GM12878 (cell line): ENCODE measurements around the gene GCC1. TPM values are rescaled to one million over a fixed set of nuclear protein-coding genes. Genes with fewer than 3 reads are reported as not detected.

Source experiments
- ATAC-seq: fragments of 200-7000 bp; cut with Tn5 transposase; 3 replicates; pipeline ENCODE4 v1.9.1; 2020; ENCODE audit warnings: mild to moderate bottlenecking, moderate library complexity
- Bru-seq: library from RNA; stranded (reverse); fragments of 400-500 nt; gene quantifications from one replicate; lab custom pipeline; 2021; lab: Mats Ljungman, UMichigan
- BruChase-seq, 2 experiments: library from RNA; stranded (reverse); fragments of 400-500 nt; gene quantifications; one replicate each; lab custom pipeline; 2021; lab: Mats Ljungman, UMichigan
- BruUV-seq: library from RNA; stranded (reverse); fragments of 400-500 nt; replicated peaks from 2 replicates; lab custom pipeline; 2021; lab: Mats Ljungman, UMichigan
- CTCF ChIA-PET: fragments of 300-600 bp; sonication (Branson Sonifier 250); formaldehyde crosslinking; extraction: SDS; loops from one replicate; lab custom pipeline; 2021; ENCODE audit warnings: inconsistent platforms; lab: Yijun Ruan, JAX
- POLR2A ChIA-PET: fragments of 350-600 bp; formaldehyde crosslinking; extraction: SDS; loops from one replicate; lab custom pipeline; 2021; ENCODE audit warnings: inconsistent platforms; lab: Charles Lee
- RAD21 ChIA-PET: fragments of 300-600 bp; sonication (Branson Sonifier 250); formaldehyde crosslinking; loops from one replicate; lab custom pipeline; 2023; ENCODE audit warnings: antibody characterized with exemption; ENCODE audit not compliant: unreplicated experiment; lab: Charles Lee
- SMC1A ChIA-PET: fragments of 300-600 bp; sonication (Branson Sonifier 250); formaldehyde crosslinking; loops from one replicate; lab custom pipeline; 2023; ENCODE audit not compliant: unreplicated experiment, uncharacterized antibody; lab: Charles Lee
- DNase-seq: peaks from one replicate; pipeline ENCODE4 v3.0.0-alpha.2; 2011; ENCODE audit warnings: low read depth, low spot score
- FAIRE-seq: peaks from 3 replicates; lab custom pipeline; 2011; peaks lifted over from hg19 to GRCh38; lab: Jason Lieb, UNC
- H2AFZ ChIP-seq: 2 replicates; pipeline ENCODE4 v1.6.0; 2011; ENCODE audit warnings: low read depth, low read length, control low read depth; ENCODE audit not compliant: control insufficient read depth
- H3K27ac ChIP-seq: 2 replicates; pipeline ENCODE4 v1.5.1; 2011; ENCODE audit warnings: control low read depth; ENCODE audit not compliant: control insufficient read depth, insufficient read depth
- H3K27me3 ChIP-seq, 2 experiments: replicated peaks in 1 of 2; 2 replicates each; pipeline versions ENCODE4 v1.6.0 to v1.6.1; 2011; ENCODE audit warnings: low read length in 1 of 2; ENCODE audit not compliant: control insufficient read depth in 2 of 2, insufficient read depth in 2 of 2
- H3K36me3 ChIP-seq, 2 experiments: 2 replicates each; pipeline ENCODE4 v1.5.1; 2011; ENCODE audit warnings: low read length in 1 of 2; ENCODE audit not compliant: control insufficient read depth in 2 of 2, insufficient read depth in 2 of 2
- H3K4me1 ChIP-seq: 2 replicates; pipeline ENCODE4 v1.6.1; 2011; ENCODE audit warnings: mild to moderate bottlenecking, low read length, moderate library complexity, mixed read lengths; ENCODE audit not compliant: control insufficient read depth, insufficient read depth
- H3K4me2 ChIP-seq: 2 replicates; pipeline ENCODE4 v1.6.0; 2011; ENCODE audit warnings: control low read depth; ENCODE audit not compliant: control insufficient read depth, insufficient read depth
- H3K4me3 ChIP-seq: fragments of 200-600 bp; sonication (generic); 2 replicates; pipeline ENCODE4 v1.5.1; 2016
- H3K79me2 ChIP-seq: 2 replicates; pipeline ENCODE4 v1.6.0; 2011; ENCODE audit warnings: low read length; ENCODE audit not compliant: control insufficient read depth, insufficient read depth
- H3K9ac ChIP-seq: 2 replicates; pipeline ENCODE4 v1.8.0; 2011; ENCODE audit warnings: low read length, control low read depth, mixed read lengths; ENCODE audit not compliant: control insufficient read depth, insufficient read depth
- H3K9me3 ChIP-seq: replicated peaks from 3 replicates; pipeline ENCODE4 v1.5.1; 2011; ENCODE audit warnings: mild to moderate bottlenecking, low read length; ENCODE audit not compliant: control insufficient read depth, insufficient read depth
- H4K20me1 ChIP-seq: 2 replicates; pipeline ENCODE4 v1.6.0; 2011; ENCODE audit not compliant: control insufficient read depth, insufficient read depth
- ATF7 ChIP-seq: fragments of 450-650 bp; IDR thresholded peaks from 2 replicates; pipeline ENCODE4 v1.6.1; 2016; ENCODE audit warnings: low read depth, mild to moderate bottlenecking
- E4F1 ChIP-seq: fragments of 450-650 bp; IDR thresholded peaks from 2 replicates; pipeline ENCODE4 v1.6.1; 2018; ENCODE audit warnings: borderline replicate concordance, mild to moderate bottlenecking; ENCODE audit not compliant: partially characterized antibody
- HDAC6 ChIP-seq: fragments of 200-600 bp; sonication (generic); IDR thresholded peaks from one replicate; pipeline ENCODE4 v1.8.0; 2017; ENCODE audit warnings: antibody characterized with exemption; ENCODE audit not compliant: unreplicated experiment
- HDGF ChIP-seq: fragments of 450-650 bp; IDR thresholded peaks from 2 replicates; pipeline ENCODE4 v1.6.1; 2016; ENCODE audit warnings: antibody characterized with exemption
- LARP7 ChIP-seq: fragments of 450-650 bp; IDR thresholded peaks from 2 replicates; pipeline ENCODE4 v1.6.1; 2017; ENCODE audit warnings: mild to moderate bottlenecking
- POLR2AphosphoS5 ChIP-seq: IDR thresholded peaks from 2 replicates; pipeline ENCODE4 v1.6.1; 2011; ENCODE audit warnings: mild to moderate bottlenecking, low read length, inconsistent platforms
- RFX5 ChIP-seq: IDR thresholded peaks from 2 replicates; pipeline ENCODE4 v1.6.1; 2011; ENCODE audit warnings: low read depth, low read length, improper control_type of control experiment
- SMAD5 ChIP-seq: IDR thresholded peaks from 2 replicates; pipeline ENCODE4 v1.6.1; 2016; ENCODE audit warnings: antibody characterized with exemption, low read depth
- ZNF207 ChIP-seq: fragments of 450-650 bp; IDR thresholded peaks from 2 replicates; pipeline ENCODE4 v1.6.1; 2014; ENCODE audit warnings: antibody characterized with exemption, mild to moderate bottlenecking, borderline replicate concordance
- WGBS: methylation state at CpG from one replicate; pipeline ENCODE4 v1.1.6; 2016; ENCODE audit warnings: low lambda C conversion rate; ENCODE audit not compliant: insufficient replicate concordance, insufficient coverage; ENCODE audit errors: missing lambda C conversion rate; 5-methylcytosine and 5-hydroxymethylcytosine counted together
- in situ Hi-C: fragments of 300-500 bp; cut with MboI; formaldehyde crosslinking; loops from 9 replicates; pipeline ENCODE4 v1.14.3; 2018; ENCODE audit warnings: mixed read lengths
- intact Hi-C: fragments of 100-400 bp; cut with micrococcal nuclease; formaldehyde crosslinking; loops from one replicate; pipeline ENCODE4 v1.14.2; 2022; ENCODE audit not compliant: unreplicated experiment
- long read RNA-seq, 2 experiments: library from polyadenylated mRNA; unstranded; transcript quantifications; one replicate each; pipeline ENCODE4 v2.0.0, GENCODE V29; 2019 to 2020
- polyA minus RNA-seq, 3 experiments: library from RNA; depleted of rRNA, polyadenylated mRNA; stranded (reverse); fragments of >200 nt; gene quantifications; 2 replicates each; pipeline ENCODE4 v1.2.3, GENCODE V29; 2011
- polyA plus RNA-seq, 11 experiments: library from polyadenylated mRNA; depleted of rRNA in 4 of 11; unstranded in 6 of 11; stranded (reverse) in 5 of 11; fragments of >200 nt; fragmentation: Nextera tagmentation in 4 of 11; fragmentation: Illumina TruSeq in 1 of 11; extraction: Ambion mirVana in 4 of 11; extraction: Trizol in 1 of 11; gene quantifications; 1 replicate in 1 of 11; 2 replicates in 10 of 11; pipeline versions ENCODE4 v1.2.1 to v1.2.3, GENCODE V29; 2011 to 2016; ENCODE audit warnings: inconsistent platforms in 2 of 11, missing spikeins in 2 of 11, low read depth in 1 of 11
- total RNA-seq, 4 experiments: library from RNA; depleted of rRNA in 3 of 4; stranded (reverse); fragments of >200 nt in 3 of 4; fragmentation: Illumina TruSeq in 1 of 4; extraction: Trizol in 1 of 4; gene quantifications; 2 replicates each; pipeline versions ENCODE4 v1.2.1 to v1.2.3, GENCODE V29; 2013 to 2021
- TF ChIP-seq, protein P1 (sequence below): IDR thresholded peaks from 2 replicates; pipeline ENCODE4 v1.6.1; 2012; ENCODE audit warnings: improper control_type of control experiment, low read depth, low read length; ENCODE audit not compliant: insufficient replicate concordance

GCC1 gene
- total RNA-seq (2013; cell fraction: nucleolus; rRNA removed): 11.1 and 11.6 TPM in 2 replicates
- total RNA-seq (2014; rRNA removed) (11.3 and 11.9 TPM in 2 replicates), total RNA-seq (2014; rRNA removed; fragmentation: Illumina TruSeq; extraction: Trizol) (9.2 and 9.6 TPM in 2 replicates), total RNA-seq (2021) (14.7 and 14.9 TPM in 2 replicates), polyA plus RNA-seq (2011; rRNA removed) (7.1 and 7.5 TPM in 2 replicates), polyA plus RNA-seq (2014; fragmentation: Illumina TruSeq; extraction: Trizol) (7.0 and 8.0 TPM in 2 replicates), polyA plus RNA-seq (2014; fragmentation: Nextera tagmentation; extraction: Ambion mirVana) (1 to 10 TPM; 1.8 to 2.7 TPM), polyA plus RNA-seq (2014; rRNA removed) (8.4 and 8.7 TPM in 2 replicates), polyA plus RNA-seq (2016; fragmentation: Nextera tagmentation; extraction: Ambion mirVana) (10 to 100 TPM; 13.5 to 17.2 TPM), polyA minus RNA-seq (2011; rRNA and poly(A)+ RNA removed) (13.8 and 17.7 TPM in 2 replicates), Bru-seq, nascent RNA (percentile 92 among the genes with signal in this experiment), BruChase-seq, experiment 1, labeled RNA remaining after a 6-hour chase (percentile 77 among the genes with signal in this experiment), BruChase-seq, experiment 2, labeled RNA remaining after a 2-hour chase (percentile 96 among the genes with signal in this experiment)
- 7.8 TPM for polyA plus RNA-seq (2011; ENCODE audit: low read depth)
- 7.2 and 7.8 TPM in 2 replicates for polyA plus RNA-seq (2011; cell fraction: cytosol; rRNA removed)
- 6.7 and 7.6 TPM in 2 replicates for polyA plus RNA-seq (2011; cell fraction: nucleus; rRNA removed)
- 8.6 and 9.8 TPM in 2 replicates for polyA plus RNA-seq (2012)
- polyA minus RNA-seq (2011; cell fraction: cytosol; rRNA and poly(A)+ RNA removed): 6.0 TPM in 2 replicates
- polyA minus RNA-seq (2011; cell fraction: nucleus; rRNA and poly(A)+ RNA removed): 13.1 and 17.5 TPM in 2 replicates
- long read RNA-seq, experiment 1, full-length matches to known transcripts: 9 of 9 reads
- long read RNA-seq, experiment 1, partial matches to known transcripts: 0 of 9 reads
- long read RNA-seq, experiment 1, other reads (novel, unspliced or antisense): 0 of 9 reads
- long read RNA-seq, experiment 2, full-length matches to known transcripts: 5 of 9 reads
- long read RNA-seq, experiment 2, partial matches to known transcripts: 0 of 9 reads
- long read RNA-seq, experiment 2, other reads (novel, unspliced or antisense): 4 of 9 reads

- peaks cover 3 to 5% of the 10 kb centered on the region in 2 experiments; a peak in 3 of 4 replicates for H3K36me3 ChIP-seq
- peak within 1 kb of the TSS; percentile 99 for H3K4me2 ChIP-seq
- ATAC-seq (peak; percentile 84), DNase-seq (peak; percentile 52), FAIRE-seq (peak; percentile 86)
- peaks cover 30% of the 10 kb centered on the region for H3K79me2 ChIP-seq
- intact Hi-C loops (no loop called here), in situ Hi-C loops (no loop called here)
- H3K9me3 ChIP-seq: no peaks in the 10 kb centered on the region
- H3K27me3 ChIP-seq: no peaks in the 10 kb centered on the region
- H2AFZ ChIP-seq: peak within 1 kb of the TSS; percentile 94
- ChIA-PET CTCF (interaction anchor here (0.6 to 4.2 kb wide), 3 partner anchors 9 to 1323 kb away, joined by 4 to 17 read pairs (median 4); partner anchors contain the start of gene FSCN3), POLR2A (interaction anchor here (0.6 to 2.5 kb wide), 5 partner anchors 32 to 520 kb away, joined by 3 to 6 read pairs (median 5); no protein-coding TSS in a partner anchor), RAD21 (interaction anchor here (2.0 to 2.5 kb wide), 2 partner anchors 35 to 66 kb away, joined by 5 read pairs; no protein-coding TSS in a partner anchor), SMC1A (no interaction called here)
- H3K27ac ChIP-seq: peak within 1 kb of the TSS; percentile 74
- no peaks in the 10 kb centered on the region for H4K20me1 ChIP-seq
- TSS peak; percentile 69 for BruUV-seq
- 4% methylated on average over 78 of the region's 78 CpGs for WGBS
- peak within 1 kb of the TSS; percentile 91 for H3K9ac ChIP-seq
- peaks cover 15% of the 10 kb centered on the region for H3K4me1 ChIP-seq
- H3K4me3 ChIP-seq: peak within 1 kb of the TSS; percentile 97
- peak; percentile 90 for TF ChIP-seq POLR2AphosphoS5
- TF ChIP-seq RFX5: 0 out of 2 replicates have a peak, but pooled peaks have one; percentile 45
- peak; percentile 88 for TF ChIP-seq LARP7
- peak; percentile 83 for TF ChIP-seq HDGF
- TF ChIP-seq SMAD5: peak; percentile 57; the same call in 1 of the 2 replicates
- no peak for TF ChIP-seq ZNF207
- peak; percentile 94 for TF ChIP-seq ATF7
- TF ChIP-seq HDAC6: peak; percentile 78
- TF ChIP-seq, protein P1, sequence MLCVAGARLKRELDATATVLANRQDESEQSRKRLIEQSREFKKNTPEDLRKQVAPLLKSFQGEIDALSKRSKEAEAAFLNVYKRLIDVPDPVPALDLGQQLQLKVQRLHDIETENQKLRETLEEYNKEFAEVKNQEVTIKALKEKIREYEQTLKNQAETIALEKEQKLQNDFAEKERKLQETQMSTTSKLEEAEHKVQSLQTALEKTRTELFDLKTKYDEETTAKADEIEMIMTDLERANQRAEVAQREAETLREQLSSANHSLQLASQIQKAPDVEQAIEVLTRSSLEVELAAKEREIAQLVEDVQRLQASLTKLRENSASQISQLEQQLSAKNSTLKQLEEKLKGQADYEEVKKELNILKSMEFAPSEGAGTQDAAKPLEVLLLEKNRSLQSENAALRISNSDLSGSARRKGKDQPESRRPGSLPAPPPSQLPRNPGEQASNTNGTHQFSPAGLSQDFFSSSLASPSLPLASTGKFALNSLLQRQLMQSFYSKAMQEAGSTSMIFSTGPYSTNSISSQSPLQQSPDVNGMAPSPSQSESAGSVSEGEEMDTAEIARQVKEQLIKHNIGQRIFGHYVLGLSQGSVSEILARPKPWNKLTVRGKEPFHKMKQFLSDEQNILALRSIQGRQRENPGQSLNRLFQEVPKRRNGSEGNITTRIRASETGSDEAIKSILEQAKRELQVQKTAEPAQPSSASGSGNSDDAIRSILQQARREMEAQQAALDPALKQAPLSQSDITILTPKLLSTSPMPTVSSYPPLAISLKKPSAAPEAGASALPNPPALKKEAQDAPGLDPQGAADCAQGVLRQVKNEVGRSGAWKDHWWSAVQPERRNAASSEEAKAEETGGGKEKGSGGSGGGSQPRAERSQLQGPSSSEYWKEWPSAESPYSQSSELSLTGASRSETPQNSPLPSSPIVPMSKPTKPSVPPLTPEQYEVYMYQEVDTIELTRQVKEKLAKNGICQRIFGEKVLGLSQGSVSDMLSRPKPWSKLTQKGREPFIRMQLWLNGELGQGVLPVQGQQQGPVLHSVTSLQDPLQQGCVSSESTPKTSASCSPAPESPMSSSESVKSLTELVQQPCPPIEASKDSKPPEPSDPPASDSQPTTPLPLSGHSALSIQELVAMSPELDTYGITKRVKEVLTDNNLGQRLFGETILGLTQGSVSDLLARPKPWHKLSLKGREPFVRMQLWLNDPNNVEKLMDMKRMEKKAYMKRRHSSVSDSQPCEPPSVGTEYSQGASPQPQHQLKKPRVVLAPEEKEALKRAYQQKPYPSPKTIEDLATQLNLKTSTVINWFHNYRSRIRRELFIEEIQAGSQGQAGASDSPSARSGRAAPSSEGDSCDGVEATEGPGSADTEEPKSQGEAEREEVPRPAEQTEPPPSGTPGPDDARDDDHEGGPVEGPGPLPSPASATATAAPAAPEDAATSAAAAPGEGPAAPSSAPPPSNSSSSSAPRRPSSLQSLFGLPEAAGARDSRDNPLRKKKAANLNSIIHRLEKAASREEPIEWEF: no peak
- peak; percentile 81 for TF ChIP-seq E4F1
Measured at GRCh38 chr7:127585044-127585953, at the start of gene GCC1. Gene GCC1, minus strand, starts transcription at chr7:127585596. Its CDS starts 414 bp downstream, at chr7:127585182.
